H1 (cell line): Measurements from ENCODE around the gene ZSCAN20. TPM values are rescaled to one million over a fixed set of nuclear protein-coding genes. Genes with fewer than 3 reads are reported as not detected.

ENCODE experiments used
- CTCF ChIA-PET: fragments of 300-600 bp; sonication (Branson Sonifier 250); formaldehyde crosslinking; loops from one replicate; lab custom pipeline; 2021; ENCODE audit not compliant: partially characterized antibody; lab: Charles Lee
- POLR2A ChIA-PET: fragments of 300-600 bp; sonication (Branson Sonifier 250); formaldehyde crosslinking; loops from one replicate; lab custom pipeline; 2021; ENCODE audit warnings: inconsistent platforms; ENCODE audit not compliant: partially characterized antibody; lab: Charles Lee
- DNase-seq, 2 experiments: peaks; one replicate each; pipeline versions ENCODE4 v3.0.0 to v3.0.0-alpha.2; 2010 to 2022; ENCODE audit warnings: low spot score in 2 of 2, low read depth in 1 of 2, mixed read lengths in 1 of 2
- FAIRE-seq: peaks from 2 replicates; lab custom pipeline; 2011; peaks lifted over from hg19 to GRCh38; lab: Jason Lieb, UNC
- H2AFZ ChIP-seq: 2 replicates; pipeline ENCODE4 v1.8.1; 2012; ENCODE audit warnings: low read length, inconsistent platforms
- H2AK5ac ChIP-seq: 2 replicates; pipeline ENCODE4 v1.6.1; 2013; ENCODE audit warnings: low read depth, low read length
- H2BK120ac ChIP-seq: replicated peaks from 2 replicates; pipeline ENCODE3; 2013; ENCODE audit warnings: low read depth, low read length, inconsistent platforms
- H2BK12ac ChIP-seq: 2 replicates; pipeline ENCODE4 v1.6.1; 2013; ENCODE audit warnings: low read depth, low read length
- H2BK15ac ChIP-seq: 2 replicates; pipeline ENCODE4 v1.6.1; 2013; ENCODE audit warnings: low read length
- H2BK20ac ChIP-seq: 2 replicates; pipeline ENCODE4 v1.6.1; 2013; ENCODE audit warnings: low read length
- H2BK5ac ChIP-seq: 2 replicates; pipeline ENCODE4 v1.6.1; 2013; ENCODE audit warnings: low read depth, low read length
- H3K14ac ChIP-seq: 2 replicates; pipeline ENCODE4 v1.6.1; 2013; ENCODE audit warnings: inconsistent platforms; ENCODE audit not compliant: insufficient read length
- H3K18ac ChIP-seq: 2 replicates; pipeline ENCODE4 v1.6.1; 2013; ENCODE audit warnings: low read length; ENCODE audit errors: extremely low read depth
- H3K23ac ChIP-seq: 2 replicates; pipeline ENCODE4 v1.6.1; 2013; ENCODE audit warnings: inconsistent platforms; ENCODE audit not compliant: insufficient read length
- H3K23me2 ChIP-seq: 2 replicates; pipeline ENCODE4 v1.6.1; 2013; ENCODE audit warnings: low read depth, low read length
- H3K27ac ChIP-seq: 2 replicates; pipeline ENCODE4 v1.6.1; 2011; ENCODE audit warnings: low read depth, low read length, inconsistent platforms
- H3K27me3 ChIP-seq, 4 experiments: replicated peaks in 1 of 4; 1 replicate in 1 of 4; 2 replicates in 3 of 4; pipeline versions ENCODE4 v1.6.1 to v1.8.1; 2011 to 2013; ENCODE audit warnings: low read length in 3 of 4, mild to moderate bottlenecking in 3 of 4, inconsistent platforms in 2 of 4, mixed read lengths in 2 of 4, moderate library complexity in 1 of 4; ENCODE audit not compliant: control insufficient read depth in 3 of 4, insufficient read depth in 3 of 4; ENCODE audit errors: extremely low read depth in 1 of 4
- H3K36me3 ChIP-seq, 4 experiments: 2 replicates each; pipeline versions ENCODE4 v1.6.1 to v1.8.1; 2011 to 2013; ENCODE audit warnings: mild to moderate bottlenecking in 4 of 4, low read length in 3 of 4, moderate library complexity in 2 of 4, control low read depth in 1 of 4, inconsistent platforms in 1 of 4; ENCODE audit not compliant: insufficient read depth in 4 of 4, control insufficient read depth in 2 of 4
- H3K4ac ChIP-seq: replicated peaks from 2 replicates; pipeline ENCODE3; 2013; ENCODE audit warnings: low read length, low read depth, mixed read lengths, inconsistent platforms; ENCODE audit not compliant: insufficient read length
- H3K4me1 ChIP-seq, 4 experiments: replicated peaks in 1 of 4; 1 replicate in 1 of 4; 2 replicates in 3 of 4; pipeline versions ENCODE4 v1.6.1 to v1.8.1; 2011 to 2013; ENCODE audit warnings: low read length in 3 of 4, inconsistent platforms in 2 of 4, mixed read lengths in 1 of 4; ENCODE audit not compliant: insufficient read depth in 4 of 4, control insufficient read depth in 3 of 4
- H3K4me2 ChIP-seq, 2 experiments: 2 replicates each; pipeline versions ENCODE4 v1.6.1 to v1.8.1; 2011 to 2013; ENCODE audit warnings: low read depth in 2 of 2, low read length in 2 of 2, control low read depth in 1 of 2, inconsistent platforms in 1 of 2, mild to moderate bottlenecking in 1 of 2; ENCODE audit not compliant: insufficient read depth in 1 of 2
- H3K4me3 ChIP-seq, 4 experiments: fragments of 200-600, 300-600 bp in 1 of 4; sonication (generic), shearing (Covaris generic), sonication (Bioruptor Twin) in 1 of 4; 2 replicates each; pipeline versions ENCODE4 v1.5.1 to v1.8.1; 2011 to 2016; ENCODE audit warnings: low read length in 4 of 4, low read depth in 3 of 4, control low read depth in 2 of 4, inconsistent platforms in 2 of 4, mild to moderate bottlenecking in 2 of 4, mixed read lengths in 1 of 4, moderate library complexity in 1 of 4; ENCODE audit not compliant: insufficient read depth in 2 of 4; ENCODE audit errors: extremely low read depth in 1 of 4
- H3K56ac ChIP-seq: replicated peaks from 2 replicates; pipeline ENCODE3; 2013; ENCODE audit warnings: low read depth, mild to moderate bottlenecking, mixed read lengths, low read length, inconsistent platforms; ENCODE audit not compliant: insufficient read length
- H3K79me1 ChIP-seq: 2 replicates; pipeline ENCODE4 v1.6.1; 2013; ENCODE audit warnings: low read depth, low read length, control low read depth
- H3K79me2 ChIP-seq, 2 experiments: 2 replicates each; pipeline versions ENCODE4 v1.6.1 to v1.8.1; 2012 to 2013; ENCODE audit warnings: low read length in 2 of 2, mild to moderate bottlenecking in 2 of 2, inconsistent platforms in 1 of 2; ENCODE audit not compliant: insufficient read depth in 2 of 2, control insufficient read depth in 1 of 2
- H3K9ac ChIP-seq, 4 experiments: replicated peaks in 1 of 4; 1 replicate in 1 of 4; 2 replicates in 3 of 4; pipeline versions ENCODE4 v1.6.1 to v1.8.1; 2011 to 2013; ENCODE audit warnings: low read depth in 3 of 4, low read length in 3 of 4, control low read depth in 2 of 4, mild to moderate bottlenecking in 2 of 4, moderate library complexity in 2 of 4, inconsistent platforms in 1 of 4; ENCODE audit errors: extremely low read depth in 1 of 4
- H3K9me3 ChIP-seq, 2 experiments: 2 replicates each; pipeline versions ENCODE4 v1.6.1 to v1.8.1; 2012 to 2013; ENCODE audit warnings: mild to moderate bottlenecking in 2 of 2, moderate library complexity in 2 of 2, control low read depth in 1 of 2, inconsistent platforms in 1 of 2, low read depth in 1 of 2, low read length in 1 of 2, mixed read lengths in 1 of 2; ENCODE audit not compliant: insufficient read depth in 2 of 2
- H4K20me1 ChIP-seq, 2 experiments: replicated peaks in 1 of 2; 2 replicates each; pipeline versions ENCODE3 to v1.8.1; 2011 to 2013; ENCODE audit warnings: inconsistent platforms in 2 of 2, low read length in 2 of 2, mild to moderate bottlenecking in 1 of 2; ENCODE audit not compliant: insufficient read depth in 2 of 2, control insufficient read depth in 1 of 2
- H4K5ac ChIP-seq: 2 replicates; pipeline ENCODE4 v1.6.1; 2013; ENCODE audit warnings: low read length, low read depth, mixed read lengths, inconsistent platforms; ENCODE audit not compliant: insufficient read length
- H4K8ac ChIP-seq: 2 replicates; pipeline ENCODE4 v1.8.0; 2013; ENCODE audit warnings: mild to moderate bottlenecking, moderate library complexity, low read length, inconsistent platforms; ENCODE audit not compliant: insufficient read depth; ENCODE audit errors: extremely low read depth
- H4K91ac ChIP-seq: replicated peaks from 2 replicates; pipeline ENCODE3; 2013; ENCODE audit warnings: low read length, mixed read lengths, inconsistent platforms; ENCODE audit not compliant: insufficient read length
- CBX5 ChIP-seq: fragments of 300-800, 300-1000 bp; sonication (generic); IDR thresholded peaks from 2 replicates; pipeline ENCODE4 v1.7.1; 2016; ENCODE audit warnings: antibody characterized with exemption, low read length, low read depth
- CEBPB ChIP-seq: IDR thresholded peaks from 2 replicates; pipeline ENCODE4 v1.6.1; 2012; ENCODE audit warnings: low read depth, low read length
- CTBP2 ChIP-seq: IDR thresholded peaks from 2 replicates; pipeline ENCODE4 v1.7.0; 2011; ENCODE audit warnings: borderline replicate concordance, mild to moderate bottlenecking, moderate library complexity, mixed read lengths, low read length; ENCODE audit not compliant: insufficient read depth, insufficient read length
- MAFK ChIP-seq: IDR thresholded peaks from 2 replicates; pipeline ENCODE4 v1.6.1; 2012; ENCODE audit warnings: low read depth, mild to moderate bottlenecking, improper control_type of control experiment, low read length
- NANOG ChIP-seq: IDR thresholded peaks from 2 replicates; pipeline ENCODE4 v1.6.1; 2011; ENCODE audit warnings: low read length, low read depth, mild to moderate bottlenecking, inconsistent platforms; ENCODE audit not compliant: insufficient read depth, poor library complexity, severe bottlenecking
- POU5F1 ChIP-seq: IDR thresholded peaks from 2 replicates; pipeline ENCODE4 v1.6.1; 2011; ENCODE audit warnings: low read depth, mild to moderate bottlenecking, low read length, moderate library complexity
- RNF2 ChIP-seq: fragments of 200-900, 300-1000 bp; sonication (generic); IDR thresholded peaks from 2 replicates; pipeline ENCODE4 v1.7.1; 2016; ENCODE audit warnings: borderline replicate concordance, low read depth, mild to moderate bottlenecking, antibody characterized with exemption, low read length; ENCODE audit not compliant: poor library complexity, severe bottlenecking; ENCODE audit errors: missing control alignments
- SRF ChIP-seq: IDR thresholded peaks from 2 replicates; pipeline ENCODE4 v1.6.1; 2011; ENCODE audit warnings: mild to moderate bottlenecking, low read depth, low read length, moderate library complexity
- TCF12 ChIP-seq: IDR thresholded peaks from 2 replicates; pipeline ENCODE4 v1.6.1; 2011; ENCODE audit warnings: low read depth, mild to moderate bottlenecking, low read length
- TEAD4 ChIP-seq: IDR thresholded peaks from 2 replicates; pipeline ENCODE4 v1.6.1; 2012; ENCODE audit warnings: low read depth, low read length, inconsistent platforms, mixed read lengths
- WGBS, 2 experiments: shearing (Covaris generic) in 1 of 2; methylation state at CpG; one replicate each; pipeline versions ENCODE4 v1.1.6 to v1.1.7; 2013 to 2015; ENCODE audit warnings: low lambda C conversion rate in 2 of 2, mixed read lengths in 2 of 2, inconsistent platforms in 1 of 2, low coverage in 1 of 2, missing lambda C conversion rate in 1 of 2; ENCODE audit not compliant: insufficient replicate concordance in 2 of 2, insufficient coverage in 1 of 2, insufficient read length in 1 of 2; ENCODE audit errors: extremely low coverage in 1 of 2, missing lambda C conversion rate in 1 of 2; 5-methylcytosine and 5-hydroxymethylcytosine counted together
- polyA plus RNA-seq, 7 experiments: library from polyadenylated mRNA; depleted of rRNA in 3 of 7; stranded (reverse) in 5 of 7; unstranded in 2 of 7; fragments of >200 nt in 5 of 7; fragments of 200-250 nt in 2 of 7; gene quantifications; 1 replicate in 5 of 7; 2 replicates in 1 of 7; 4 replicates in 1 of 7; pipeline versions ENCODE4 v1.2.1 to v1.2.3, GENCODE V29; 2011 to 2013; ENCODE audit warnings: missing spikeins in 2 of 7, mixed read lengths in 2 of 7
- total RNA-seq: library from RNA; stranded (reverse); fragmentation: NEBNext Ultra II Directional; extraction: Animal tissue kit (Norgen Biotek cat#: 25700); gene quantifications from 2 replicates; pipeline ENCODE4 v1.2.1, GENCODE V29; 2021
- TF ChIP-seq, protein P1 (sequence below): IDR thresholded peaks from 2 replicates; pipeline ENCODE4 v1.6.1; 2011; ENCODE audit warnings: low read depth, mild to moderate bottlenecking, low read length; ENCODE audit not compliant: insufficient read depth
- TF ChIP-seq, protein P2 (sequence below): IDR thresholded peaks from 2 replicates; pipeline ENCODE4 v1.6.1; 2012; ENCODE audit warnings: inconsistent platforms

Gene ZSCAN20
- total and polyA plus RNA-seq, 2 of the 8 experiments (the other 6 are each of a cell fraction or from before 2014, with no cell fraction given): 0.70 to 3.4 TPM

DNA sequence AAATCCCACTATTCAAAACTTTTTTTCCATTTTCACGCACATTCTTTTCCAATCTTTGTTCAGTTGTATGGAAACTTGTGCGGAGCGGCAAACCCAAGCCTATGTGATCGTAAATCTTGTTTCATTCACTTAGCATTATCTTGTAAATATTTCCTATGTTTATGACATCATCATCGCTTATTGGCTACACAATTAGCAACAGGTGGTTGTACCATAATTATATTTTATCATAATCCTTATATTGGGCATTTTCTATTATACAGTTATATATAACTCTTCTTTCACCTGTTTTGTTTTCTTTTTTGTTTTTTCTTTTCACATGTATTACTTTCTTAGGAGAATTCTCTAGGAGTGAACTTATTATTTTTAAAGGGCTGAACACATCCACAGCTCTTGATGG lies 65.4 kb downstream of the ZSCAN20 start:
- Histone ChIP-seq H2BK20ac (no peak overlapping the region), H3K27me3 (no peaks in the 10 kb centered on the region), H3K79me1 (no peaks in the 10 kb centered on the region), H2BK15ac (no peak overlapping the region), H3K79me2 (no peaks in the 10 kb centered on the region), H4K8ac (no peak overlapping the region)
- TF ChIP-seq NANOG (no peak), TCF12 (no peak), RNF2 (no peak), CEBPB (no peak), CTBP2 (no peak), TEAD4 (no peak), CBX5 (no peak), SRF (no peak), POU5F1 (no peak), MAFK (no peak)
- TF ChIP-seq, protein P1, sequence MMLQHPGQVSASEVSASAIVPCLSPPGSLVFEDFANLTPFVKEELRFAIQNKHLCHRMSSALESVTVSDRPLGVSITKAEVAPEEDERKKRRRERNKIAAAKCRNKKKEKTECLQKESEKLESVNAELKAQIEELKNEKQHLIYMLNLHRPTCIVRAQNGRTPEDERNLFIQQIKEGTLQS: no peak
- TF ChIP-seq, protein P2, sequence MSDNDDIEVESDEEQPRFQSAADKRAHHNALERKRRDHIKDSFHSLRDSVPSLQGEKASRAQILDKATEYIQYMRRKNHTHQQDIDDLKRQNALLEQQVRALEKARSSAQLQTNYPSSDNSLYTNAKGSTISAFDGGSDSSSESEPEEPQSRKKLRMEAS: no peak
- TF ChIP-seq, all 59 proteins: peak for 0
- ChIA-PET POLR2A (no interaction called here), CTCF (interaction anchor here (1.8 kb wide), 1 partner anchor 26 kb away, joined by 5 read pairs; no protein-coding TSS in a partner anchor)
- Histone ChIP-seq H4K20me1 (peaks cover 0 to 3% of the 10 kb centered on the region in 2 experiments), H2BK12ac (no peak overlapping the region), H3K36me3 (peaks cover 0 to 6% (median under 1%) of the 10 kb centered on the region in 4 experiments; a peak in 5 of 8 replicates), H3K23ac (no peak overlapping the region), H4K91ac (no peak overlapping the region), H2BK5ac (no peak overlapping the region), H4K5ac (no peak overlapping the region), H3K18ac (no peak overlapping the region), H3K14ac (no peak overlapping the region), H3K9ac (no peak overlapping the region), H3K4me2 (no peak overlapping the region), H2AK5ac (no peak overlapping the region), H2AFZ (no peak overlapping the region), H3K4ac (no peak overlapping the region), H3K56ac (no peak overlapping the region), H3K23me2 (no peaks in the 10 kb centered on the region), H3K4me3 (no peak overlapping the region), H2BK120ac (no peak overlapping the region), H3K4me1 (no peaks in the 10 kb centered on the region; a peak in 1 of 7 replicates), H3K27ac (no peak overlapping the region), H3K9me3 (no peaks in the 10 kb centered on the region)
- no peak for DNase-seq
- FAIRE-seq: no peak
- 92% methylated on average over 5 of the region's 5 CpGs; no CpG with 5 or more reads in 1 of the 2 experiments for WGBS, 2 experiments
